Fibroblast of the aortic adventitia (primary cell): ENCODE measurements around the gene NAXD. TPM values are rescaled to one million over a fixed set of nuclear protein-coding genes. Genes with fewer than 3 reads are reported as not detected.

ENCODE experiments used
- DNase-seq: peaks from one replicate; pipeline ENCODE4 v3.0.0-alpha.2; 2010; ENCODE audit warnings: low read depth
- H3K4me3 ChIP-seq: 2 replicates; pipeline ENCODE4 v1.5.1; 2011; ENCODE audit warnings: low read depth, mild to moderate bottlenecking, control low read depth, low read length, moderate library complexity
- total RNA-seq: library from RNA; depleted of rRNA; stranded (reverse); fragments of >200 nt; gene quantifications from 2 replicates; pipeline ENCODE4 v1.2.3, GENCODE V29; 2012; ENCODE audit warnings: low replicate concordance
- TF ChIP-seq, protein P1 (sequence below): IDR thresholded peaks from 2 replicates; pipeline ENCODE4 v1.5.1; 2011; ENCODE audit warnings: mild to moderate bottlenecking, low read length, control low read depth, inconsistent platforms; ENCODE audit not compliant: insufficient read depth

NAXD gene
- total RNA-seq, 1 donor: 14.9 TPM

- DNase-seq: no peak
- TF ChIP-seq, protein P1, sequence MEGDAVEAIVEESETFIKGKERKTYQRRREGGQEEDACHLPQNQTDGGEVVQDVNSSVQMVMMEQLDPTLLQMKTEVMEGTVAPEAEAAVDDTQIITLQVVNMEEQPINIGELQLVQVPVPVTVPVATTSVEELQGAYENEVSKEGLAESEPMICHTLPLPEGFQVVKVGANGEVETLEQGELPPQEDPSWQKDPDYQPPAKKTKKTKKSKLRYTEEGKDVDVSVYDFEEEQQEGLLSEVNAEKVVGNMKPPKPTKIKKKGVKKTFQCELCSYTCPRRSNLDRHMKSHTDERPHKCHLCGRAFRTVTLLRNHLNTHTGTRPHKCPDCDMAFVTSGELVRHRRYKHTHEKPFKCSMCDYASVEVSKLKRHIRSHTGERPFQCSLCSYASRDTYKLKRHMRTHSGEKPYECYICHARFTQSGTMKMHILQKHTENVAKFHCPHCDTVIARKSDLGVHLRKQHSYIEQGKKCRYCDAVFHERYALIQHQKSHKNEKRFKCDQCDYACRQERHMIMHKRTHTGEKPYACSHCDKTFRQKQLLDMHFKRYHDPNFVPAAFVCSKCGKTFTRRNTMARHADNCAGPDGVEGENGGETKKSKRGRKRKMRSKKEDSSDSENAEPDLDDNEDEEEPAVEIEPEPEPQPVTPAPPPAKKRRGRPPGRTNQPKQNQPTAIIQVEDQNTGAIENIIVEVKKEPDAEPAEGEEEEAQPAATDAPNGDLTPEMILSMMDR: no peak
- H3K4me3 ChIP-seq: no peak overlapping the region
Observed at GRCh38 chr13:110581506-110582185, 33.7 kb upstream of the NAXD start.

DNA sequence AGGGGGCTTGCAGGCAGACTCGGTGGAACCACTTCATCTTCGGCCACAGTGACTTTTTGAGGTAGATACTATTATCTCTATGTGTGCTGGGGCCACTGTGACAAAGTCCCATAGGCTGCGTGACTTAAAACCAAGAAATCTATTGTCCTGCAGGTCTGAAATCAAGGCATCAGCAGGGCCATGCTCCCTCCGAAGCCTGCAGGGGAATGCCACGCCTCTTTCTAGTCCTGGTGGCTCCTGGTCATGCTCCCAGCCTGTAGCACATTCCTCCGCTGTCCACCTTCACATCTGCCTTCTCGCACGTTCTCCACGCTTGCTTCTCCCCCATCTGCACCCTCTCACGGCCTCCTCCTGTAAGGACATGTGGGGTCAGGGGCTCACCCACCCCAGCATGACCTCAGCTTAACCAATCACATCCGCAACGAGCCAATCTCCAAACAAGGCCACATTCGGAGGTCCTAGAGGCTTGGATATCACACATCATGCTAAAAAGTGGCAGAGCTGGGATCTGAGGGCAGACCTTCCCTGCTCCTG, 32.9 kb upstream of the NAXD start:
- no peak for DNase-seq
- H3K4me3 ChIP-seq: no peak overlapping the region
- TF ChIP-seq, protein P1: no peak

DNA sequence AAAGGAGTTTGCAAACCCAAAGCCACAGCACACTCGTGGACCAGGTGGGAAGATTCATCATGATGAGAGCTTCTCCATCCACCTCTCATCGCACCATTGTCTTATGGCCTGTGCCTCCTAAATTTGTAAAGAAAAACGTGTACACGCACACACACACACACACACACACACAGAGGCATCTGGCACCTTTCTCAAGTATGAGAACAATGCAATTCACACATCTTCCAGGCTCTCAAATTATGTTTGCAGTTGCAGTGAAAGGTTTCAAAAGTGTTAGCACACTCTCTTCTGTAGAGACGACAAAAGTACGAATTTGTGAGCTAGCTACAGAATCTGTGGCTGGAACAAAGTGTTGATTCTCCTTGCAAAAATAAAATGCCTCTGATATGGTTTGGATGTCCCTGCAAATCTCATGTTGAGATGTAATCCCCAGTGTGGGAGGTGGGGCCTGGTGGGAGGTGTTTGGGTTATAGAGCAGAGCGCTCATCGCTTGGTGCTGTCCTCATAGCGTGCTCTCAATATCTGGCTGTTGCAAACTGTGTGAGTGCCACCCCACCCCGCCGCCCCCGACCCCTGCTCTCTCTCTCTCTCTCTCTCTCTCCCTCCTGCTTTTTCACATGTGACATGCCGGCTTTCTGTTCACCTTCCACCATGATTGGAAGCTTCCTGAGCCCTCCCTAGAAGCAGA, 32.0 kb upstream of the NAXD start:
- DNase-seq: no peak
- TF ChIP-seq, protein P1: no peak
- H3K4me3 ChIP-seq: no peak overlapping the region

DNA sequence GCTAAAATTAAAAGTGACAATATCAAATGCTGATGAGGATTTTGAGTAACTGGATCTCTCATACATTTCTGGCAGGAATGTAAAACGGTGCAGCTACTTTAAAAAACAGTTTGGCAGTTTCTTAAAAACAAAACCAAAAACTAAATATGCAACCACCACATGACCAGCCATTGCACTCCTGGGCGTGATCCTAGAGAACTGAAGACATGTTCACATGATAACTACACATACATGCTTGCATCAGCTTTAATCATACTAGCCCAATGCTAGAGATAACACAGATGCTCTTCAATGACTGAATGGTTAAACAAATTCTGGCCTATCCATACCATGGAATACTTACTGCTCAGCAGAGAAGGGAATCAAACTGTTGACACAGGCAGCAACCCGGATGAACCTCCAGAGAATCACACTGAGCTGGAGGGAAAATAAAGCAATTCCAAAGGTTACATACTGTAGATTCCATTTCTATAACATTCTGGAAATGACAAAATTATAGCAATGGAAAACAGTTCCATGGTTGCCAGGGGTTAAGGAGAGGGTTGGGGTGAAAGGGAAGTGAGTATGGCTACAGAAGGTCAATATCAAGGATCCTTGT, 25.5 kb upstream of the NAXD start:
- no peak overlapping the region for H3K4me3 ChIP-seq
- DNase-seq: peak; percentile 28
- TF ChIP-seq, protein P1: no peak

DNA sequence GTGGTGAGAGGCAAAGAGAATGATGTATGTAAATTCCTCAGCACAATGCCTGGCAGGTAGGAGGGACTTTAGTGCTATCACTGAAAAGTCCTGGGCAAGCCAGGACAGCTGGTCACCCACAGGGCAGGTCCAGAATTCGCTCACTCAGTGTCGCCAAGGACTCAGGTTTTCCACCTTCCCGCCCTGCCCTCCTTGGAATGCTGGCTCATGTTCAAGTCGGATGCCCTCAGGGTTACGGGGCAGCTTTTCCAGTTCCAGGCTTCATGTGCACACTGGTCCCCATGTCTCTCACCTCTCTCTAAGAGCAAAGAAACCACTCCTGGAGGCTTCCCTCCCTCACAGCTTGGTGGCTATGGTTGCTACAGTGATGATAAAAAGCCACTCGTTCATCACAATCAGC, 24.8 kb upstream of the NAXD start:
- H3K4me3 ChIP-seq: no peak overlapping the region
- TF ChIP-seq, protein P1: no peak
- DNase-seq: no peak

GRCh38 chr13:110592665-110593064, 22.7 kb upstream of the NAXD start:
- TF ChIP-seq, protein P1: no peak
- no peak overlapping the region for H3K4me3 ChIP-seq
- peak; percentile 82 for DNase-seq
